HFF-Myc (cell line): ENCODE measurements around the gene LIN28A.
A peak's percentile ranks its signal among the peaks of the same experiment; 100 is the strongest.
"Not testable (repeated sequence)": the region's sequence is repeated elsewhere in the genome, so short reads cannot be mapped to it uniquely, and the experiment has no call there.

Experiments used
- DNase-seq: peaks from one replicate; pipeline ENCODE4 v3.0.0-alpha.2; 2011; ENCODE audit warnings: low read depth; ENCODE audit errors: extremely low read depth
- H3K4me3 ChIP-seq: replicated peaks from 2 replicates; pipeline ENCODE4 v1.5.1; 2011; ENCODE audit warnings: low read depth, mild to moderate bottlenecking, control low read depth, low read length
- CTCF ChIP-seq: IDR thresholded peaks from 2 replicates; pipeline ENCODE4 v1.5.1; 2012; ENCODE audit warnings: mild to moderate bottlenecking, low read depth, low read length, control low read depth; ENCODE audit errors: missing control alignments

LIN28A gene

DNA sequence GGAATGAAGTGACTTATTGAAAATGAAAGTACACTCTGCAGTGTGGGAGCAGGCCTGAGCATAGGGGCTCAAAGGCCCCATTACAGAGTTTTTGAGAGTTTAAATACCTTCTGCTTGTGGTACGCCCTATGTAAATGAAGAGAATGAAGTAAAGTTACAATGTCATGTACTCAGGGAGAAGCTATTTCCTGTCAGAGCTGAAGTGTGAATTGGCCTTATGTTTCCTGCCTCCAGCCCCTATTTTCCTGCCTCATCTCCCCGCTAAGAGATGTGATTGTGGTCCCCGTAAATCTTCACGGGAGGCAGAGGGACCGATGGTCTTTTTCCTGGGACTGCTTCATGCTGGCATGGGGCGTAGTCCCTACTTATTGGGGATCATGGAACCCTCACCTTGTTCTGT lies 35.5 kb upstream of the LIN28A start:
- no peak for TF ChIP-seq CTCF
- H3K4me3 ChIP-seq: no peak overlapping the region
- DNase-seq: no peak

- H3K4me3 ChIP-seq: no peak overlapping the region
- DNase-seq: no peak
- no peak for TF ChIP-seq CTCF
These were observed 34.6 kb upstream of the LIN28A start for GRCh38 chr1:26376050-26376449.

- H3K4me3 ChIP-seq: no peak overlapping the region
- peak; percentile 90 for DNase-seq
- no peak for TF ChIP-seq CTCF
These were observed 32.3 kb upstream of the LIN28A start for GRCh38 chr1:26378088-26378878.

DNA sequence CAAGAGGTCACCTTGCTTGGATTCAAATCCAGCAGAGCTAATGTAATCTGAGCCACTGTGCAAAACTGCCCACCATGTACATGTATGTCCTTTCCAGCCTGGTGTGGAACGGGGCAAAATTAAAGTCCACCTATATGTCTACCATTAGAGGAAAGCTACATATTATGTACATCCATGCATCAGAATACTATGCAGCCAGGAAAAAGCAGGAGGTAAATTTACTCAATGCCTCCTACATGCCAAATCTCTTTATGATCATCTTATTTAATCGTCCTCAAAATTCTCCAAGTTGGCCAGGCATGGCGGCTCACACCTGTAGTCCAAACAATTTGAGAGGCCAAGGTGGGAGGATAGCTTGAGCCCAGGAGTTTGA lies 31.8 kb upstream of the LIN28A start:
- H3K4me3 ChIP-seq: no peak overlapping the region
- no peak for TF ChIP-seq CTCF
- no peak for DNase-seq

GRCh38 chr1:26384076-26384475 lies 26.5 kb upstream of the LIN28A start:
- no peak for DNase-seq
- no peak for TF ChIP-seq CTCF
- H3K4me3 ChIP-seq: no peak overlapping the region

DNA sequence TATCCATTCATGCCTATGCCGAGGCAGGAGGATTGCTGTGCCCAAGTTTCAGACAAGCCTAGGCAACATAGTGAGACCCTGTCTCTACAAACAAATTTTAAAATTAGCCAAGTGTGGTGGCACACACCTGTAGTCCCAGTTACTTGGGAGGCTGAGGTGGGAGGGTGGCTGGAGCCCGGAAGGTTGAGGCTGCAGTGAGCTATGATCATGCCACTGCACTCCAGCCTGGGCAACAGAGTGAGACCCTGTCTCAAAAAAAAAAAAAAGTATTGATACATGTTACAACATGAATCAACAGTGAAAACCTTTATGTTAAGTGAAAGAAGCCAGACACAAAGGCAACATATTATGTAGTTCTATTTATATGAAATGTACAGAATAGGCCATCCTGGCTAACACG lies 25.6 kb upstream of the LIN28A start:
- H3K4me3 ChIP-seq, DNase-seq: not testable (repeated sequence)

- DNase-seq: peak; percentile 32
- H3K4me3 ChIP-seq: no peak overlapping the region
- no peak for TF ChIP-seq CTCF
These were observed 23.2 kb upstream of the LIN28A start for GRCh38 chr1:26387447-26387846.
